Erythroblast (primary cell): ENCODE measurements around the gene TBCEL.

Experiments used
- GATA1 ChIP-seq: IDR thresholded peaks from 2 replicates; pipeline ENCODE4 v1.6.1; 2011; ENCODE audit warnings: low read depth, mild to moderate bottlenecking, control low read depth, low read length, moderate library complexity
- POLR2A ChIP-seq: IDR thresholded peaks from 2 replicates; pipeline ENCODE4 v1.6.1; 2011; ENCODE audit warnings: mild to moderate bottlenecking, low read length

DNA sequence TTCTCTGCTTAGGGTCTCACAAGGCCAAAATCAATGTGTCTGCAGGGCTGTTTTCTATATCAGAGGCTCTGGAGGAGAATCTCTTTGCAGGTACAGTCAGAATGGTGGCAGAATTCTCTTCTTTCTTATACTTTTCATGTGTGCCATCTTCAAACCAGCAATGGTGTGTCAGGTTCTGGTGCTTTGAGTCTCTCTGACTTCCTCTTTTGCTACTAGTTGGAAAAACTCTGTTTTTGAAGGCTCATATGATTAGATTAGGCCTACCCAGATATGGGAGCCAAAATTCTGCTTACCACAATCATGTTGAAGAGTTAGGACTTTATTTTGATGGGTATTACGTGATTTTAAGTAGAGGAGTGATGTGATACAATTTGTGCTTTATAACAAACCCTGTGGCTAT, 58.3 kb downstream of the TBCEL start:
- TF ChIP-seq POLR2A = no peak
- TF ChIP-seq GATA1 = no peak
